GM04504 (cell line): ENCODE results near the gene RFPL1.
A peak's percentile ranks its signal among the peaks of the same experiment; 100 is the strongest.

ENCODE experiments used
- DNase-seq: peaks from one replicate; pipeline ENCODE4 v3.0.0-alpha.2; 2012; ENCODE audit warnings: low read depth

The RFPL1 gene

GRCh38 chr22:29443452-29443851, 5.1 kb downstream of the RFPL1 start:
- no peak for DNase-seq

DNA sequence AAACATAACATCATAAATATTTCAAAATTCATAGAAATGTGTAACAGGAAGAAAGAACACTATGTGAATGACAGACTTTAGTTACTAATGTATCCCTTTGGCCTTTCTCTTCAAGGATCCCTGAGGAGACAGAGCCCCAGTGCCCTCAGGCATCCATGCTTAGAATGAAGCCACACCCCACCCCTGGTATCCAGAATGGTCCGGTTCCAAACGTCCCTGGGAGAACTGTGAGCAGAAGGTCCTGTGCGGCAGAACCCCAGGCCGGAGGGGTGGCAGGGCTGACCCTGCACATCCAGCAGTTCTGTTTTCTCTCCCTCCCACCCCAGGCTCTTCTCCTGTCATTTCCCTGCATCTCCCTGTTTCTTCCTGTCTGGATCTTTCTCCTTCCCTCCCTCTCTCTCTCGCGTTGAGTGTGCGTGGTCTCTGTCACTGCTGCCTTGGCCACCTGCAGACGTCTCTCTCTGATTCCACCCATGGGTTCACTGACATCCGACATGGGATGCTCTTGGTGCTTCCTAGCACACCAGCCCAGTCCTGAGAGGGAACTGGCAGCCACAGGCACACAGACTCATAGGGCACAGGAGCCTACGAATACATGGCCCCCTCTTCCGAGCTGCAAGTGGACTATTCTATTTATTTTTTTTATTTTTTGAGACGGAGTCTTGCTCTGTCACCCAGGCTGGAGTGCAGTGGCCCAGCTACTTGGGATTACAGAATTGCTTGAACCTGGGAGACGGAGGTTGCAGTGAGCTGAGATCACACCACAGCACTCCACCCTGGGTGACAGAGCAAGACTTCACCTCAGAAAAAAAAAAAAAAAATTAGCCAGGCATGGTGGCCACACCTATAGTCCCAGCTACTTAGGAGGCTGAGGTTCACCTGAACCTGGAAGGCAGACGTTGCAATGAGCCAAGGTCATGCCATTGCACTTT, 5.7 kb downstream of the RFPL1 start:
- no peak for DNase-seq

GRCh38 chr22:29445508-29445907, 7.1 kb downstream of the RFPL1 start:
- DNase-seq = no peak

- DNase-seq = no peak
Measured at GRCh38 chr22:29447906-29448305, 9.5 kb downstream of the RFPL1 start.

- DNase-seq = no peak
Measured at GRCh38 chr22:29449296-29449875, 11.0 kb downstream of the RFPL1 start.

GRCh38 chr22:29450222-29450621, 11.8 kb downstream of the RFPL1 start:
- no peak for DNase-seq

DNA sequence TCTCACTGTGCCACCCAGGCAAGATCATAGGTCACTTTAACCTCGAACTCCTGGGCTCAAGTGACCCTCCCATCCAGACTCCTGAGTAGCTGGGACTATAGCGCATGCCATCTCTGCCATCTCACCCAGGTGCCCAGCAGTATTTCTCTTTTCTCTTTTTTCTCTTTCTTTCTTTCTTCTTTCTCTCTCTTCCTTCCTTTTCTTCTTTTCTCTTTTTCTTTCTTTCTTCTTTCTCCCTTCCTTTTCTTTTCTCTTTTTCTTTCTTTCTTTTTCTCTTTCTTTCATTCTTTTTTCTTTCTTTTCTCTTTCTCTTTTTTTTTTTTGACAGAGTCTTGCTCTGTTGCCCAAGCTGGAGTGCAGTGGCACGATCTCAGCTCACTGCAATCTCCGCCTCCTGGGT, 13.5 kb downstream of the RFPL1 start:
- no peak for DNase-seq

DNA sequence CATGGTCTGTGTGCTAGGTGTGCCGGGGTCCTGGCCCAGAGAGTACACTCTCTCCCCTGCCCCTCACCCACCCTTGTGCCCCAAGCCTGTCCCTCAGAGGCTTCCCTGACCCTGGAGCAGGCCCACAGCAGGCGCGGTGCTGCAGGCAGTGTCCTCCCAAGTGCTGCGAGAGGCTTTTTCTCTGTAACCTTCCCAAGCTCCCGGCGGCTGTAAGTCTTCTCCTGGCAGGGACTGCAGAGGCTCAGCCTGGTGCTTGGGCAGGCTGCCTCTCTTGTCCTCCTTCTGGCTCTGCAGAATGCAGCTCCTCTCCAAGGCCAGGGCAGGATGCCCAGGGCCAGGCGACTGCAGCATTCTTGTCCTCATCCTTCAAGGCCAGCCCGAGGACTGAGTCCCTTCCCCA, 15.9 kb downstream of the RFPL1 start:
- no peak for DNase-seq

- no peak for DNase-seq
Measured at GRCh38 chr22:29456211-29456671, 17.9 kb downstream of the RFPL1 start.

GRCh38 chr22:29457730-29458129, 19.3 kb downstream of the RFPL1 start:
- DNase-seq = peak; percentile 13

GRCh38 chr22:29458551-29458950, 20.2 kb downstream of the RFPL1 start:
- DNase-seq = no peak

GRCh38 chr22:29459773-29460172, 21.4 kb downstream of the RFPL1 start:
- no peak for DNase-seq

DNA sequence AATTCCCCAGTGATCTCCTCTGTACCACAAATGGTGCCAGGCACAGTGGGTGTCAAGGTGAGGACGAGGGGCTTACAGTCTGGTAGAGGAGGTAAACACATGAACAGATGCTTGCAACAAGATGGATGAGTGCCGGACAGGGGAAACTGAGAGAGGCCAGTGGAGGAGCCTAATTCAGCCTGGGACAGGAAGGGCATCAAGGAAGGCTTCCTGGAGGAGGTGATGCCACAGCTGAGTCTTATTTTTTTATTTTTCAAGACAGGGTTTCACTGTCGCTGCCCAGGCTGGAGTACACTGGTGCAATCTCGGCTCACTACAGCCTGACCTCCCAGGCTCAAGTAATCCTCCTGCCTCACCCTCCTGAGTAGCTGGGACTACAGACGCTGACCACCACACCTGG, 22.9 kb downstream of the RFPL1 start:
- no peak for DNase-seq

- DNase-seq = no peak
Measured at GRCh38 chr22:29463629-29464028, 25.2 kb downstream of the RFPL1 start.

GRCh38 chr22:29464581-29464980, 26.2 kb downstream of the RFPL1 start:
- no peak for DNase-seq

DNA sequence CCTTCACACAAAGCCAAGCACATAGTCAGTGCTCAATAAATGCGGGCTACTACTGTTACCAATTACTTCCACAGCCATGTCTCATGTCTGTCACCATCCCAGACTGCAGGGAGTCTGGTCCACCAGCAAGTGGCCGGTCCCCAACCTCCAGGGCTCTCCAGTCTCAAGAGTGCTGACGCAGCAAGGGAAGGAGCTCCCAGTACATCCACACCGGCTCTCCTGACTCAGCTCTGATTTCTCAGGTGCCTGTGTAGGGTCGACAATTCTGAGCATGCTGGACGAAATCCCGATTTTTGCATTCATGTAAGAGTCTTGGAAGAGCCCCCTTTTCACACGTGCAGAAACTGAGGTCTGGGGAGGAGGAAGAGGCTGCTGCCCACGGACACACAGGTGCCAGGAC, 31.4 kb downstream of the RFPL1 start:
- DNase-seq = no peak

DNA sequence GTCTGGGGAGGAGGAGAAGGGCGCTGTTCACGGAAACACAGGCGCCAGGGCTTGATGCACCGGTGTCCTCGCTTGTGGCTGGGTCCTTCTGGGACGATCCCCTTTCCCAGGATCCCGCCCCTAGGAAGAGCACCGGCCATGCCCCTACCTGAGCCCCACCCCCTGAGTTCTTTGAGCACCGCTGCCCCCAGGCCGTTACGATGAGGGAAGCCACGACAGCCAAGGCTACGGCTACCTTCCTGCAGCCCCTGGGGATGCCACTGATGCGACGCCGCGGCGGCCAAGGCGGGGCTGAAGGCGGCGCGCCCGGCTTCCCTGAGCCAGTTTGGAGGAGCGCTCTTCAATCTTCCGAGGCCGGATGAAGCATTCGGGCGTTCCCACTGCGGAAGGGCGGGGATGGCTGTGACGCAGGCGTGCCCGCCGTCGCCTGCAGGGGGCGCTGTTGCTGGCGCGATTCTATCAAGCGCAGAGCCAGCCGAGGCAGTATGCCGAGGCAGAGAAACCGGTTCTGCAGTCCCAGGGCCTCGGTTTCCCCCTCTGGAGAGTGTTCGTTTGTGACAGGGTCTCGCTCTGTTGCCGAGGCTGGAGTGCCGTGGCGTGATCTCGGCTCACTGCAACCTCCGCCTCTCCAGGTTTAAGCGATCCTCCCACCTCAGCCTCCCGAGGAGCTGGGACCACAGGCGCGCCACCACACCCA, 31.9 kb downstream of the RFPL1 start:
- no peak for DNase-seq

DNA sequence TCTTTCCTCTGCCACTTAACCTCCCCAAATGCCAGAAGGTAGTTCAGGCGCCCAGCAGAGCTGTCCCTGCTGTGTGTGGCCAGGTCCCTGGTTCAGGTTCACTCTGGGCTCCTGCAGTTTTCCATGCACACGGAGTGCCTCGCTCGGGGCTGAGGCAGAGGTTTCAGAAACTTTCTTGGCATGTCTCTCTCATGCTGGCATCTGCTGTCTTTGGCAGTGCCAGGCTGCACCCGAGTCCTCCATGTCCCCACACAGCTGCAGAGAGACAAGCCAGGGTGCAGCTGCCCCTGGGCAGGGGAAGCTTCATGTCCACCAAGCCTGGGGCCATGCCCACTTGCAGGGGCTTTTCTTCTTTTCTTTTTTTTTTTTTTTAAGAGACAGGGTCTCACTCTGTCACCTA, 34.6 kb downstream of the RFPL1 start:
- no peak for DNase-seq

DNA sequence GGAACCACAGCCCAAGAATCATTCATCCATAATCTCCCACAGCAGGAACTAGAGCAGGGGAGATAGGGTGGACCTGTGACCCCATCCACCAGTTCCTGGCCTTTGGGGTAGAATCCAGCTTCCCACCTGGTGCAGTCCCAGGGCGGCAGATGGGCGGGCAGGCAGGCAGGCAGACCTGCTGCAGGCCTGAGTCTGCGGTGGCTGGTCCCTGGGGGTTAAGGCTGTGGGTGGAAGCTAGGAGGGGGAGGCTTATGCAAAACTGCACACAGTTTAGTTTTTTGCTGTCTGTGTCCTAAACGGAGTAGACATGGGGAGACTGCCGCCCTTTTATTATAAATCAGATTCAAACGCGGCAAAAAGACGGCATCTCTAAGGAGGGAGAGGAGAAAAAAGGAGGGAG, 37.2 kb downstream of the RFPL1 start:
- DNase-seq = no peak

- DNase-seq = no peak
Measured at GRCh38 chr22:29476116-29476515, 37.7 kb downstream of the RFPL1 start.

DNA sequence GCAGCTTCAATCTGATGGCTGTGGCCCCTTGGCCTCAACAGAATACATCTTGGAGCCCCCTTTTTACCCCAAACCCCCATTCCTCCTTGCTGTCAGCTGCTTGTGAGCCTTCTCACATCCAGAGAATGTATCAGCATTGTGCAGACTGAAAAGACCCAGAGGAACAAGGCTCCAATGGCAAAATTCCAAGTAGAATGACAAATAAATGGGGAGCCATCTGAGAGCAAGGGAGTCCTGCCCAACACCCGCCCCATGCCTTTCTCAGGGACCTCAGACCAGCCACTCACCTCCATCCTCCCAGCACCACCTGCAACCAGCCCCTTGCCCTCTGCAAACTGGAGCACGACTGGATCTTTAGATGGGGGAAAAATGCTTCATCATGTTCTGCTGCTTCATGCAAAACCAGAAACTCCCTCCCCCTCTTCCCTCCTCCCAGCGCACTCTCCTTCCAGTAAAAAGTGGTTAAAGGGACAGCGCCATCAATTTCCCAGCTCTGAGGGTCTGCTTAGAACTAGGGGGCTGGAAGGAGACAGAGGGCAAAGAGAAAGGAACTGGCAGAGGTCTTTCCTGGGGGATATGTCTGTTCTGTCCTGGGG, 39.4 kb downstream of the RFPL1 start:
- DNase-seq = no peak
